GM12878 (cell line): ENCODE results near the gene MAN1B1. TPM values are rescaled to one million over a fixed set of nuclear protein-coding genes. Genes with fewer than 3 reads are reported as not detected.

Experiments used
- ATAC-seq: fragments of 200-7000 bp; cut with Tn5 transposase; 3 replicates; pipeline ENCODE4 v1.9.1; 2020; ENCODE audit warnings: mild to moderate bottlenecking, moderate library complexity
- BruUV-seq: library from RNA; stranded (reverse); fragments of 400-500 nt; replicated peaks from 2 replicates; lab custom pipeline; 2021; lab: Mats Ljungman, UMichigan
- CTCF ChIA-PET: fragments of 300-600 bp; sonication (Branson Sonifier 250); formaldehyde crosslinking; extraction: SDS; loops from one replicate; lab custom pipeline; 2021; ENCODE audit warnings: inconsistent platforms; lab: Yijun Ruan, JAX
- POLR2A ChIA-PET: fragments of 350-600 bp; formaldehyde crosslinking; extraction: SDS; loops from one replicate; lab custom pipeline; 2021; ENCODE audit warnings: inconsistent platforms; lab: Charles Lee
- RAD21 ChIA-PET: fragments of 300-600 bp; sonication (Branson Sonifier 250); formaldehyde crosslinking; loops from one replicate; lab custom pipeline; 2023; ENCODE audit warnings: antibody characterized with exemption; ENCODE audit not compliant: unreplicated experiment; lab: Charles Lee
- SMC1A ChIA-PET: fragments of 300-600 bp; sonication (Branson Sonifier 250); formaldehyde crosslinking; loops from one replicate; lab custom pipeline; 2023; ENCODE audit not compliant: unreplicated experiment, uncharacterized antibody; lab: Charles Lee
- DNase-seq: peaks from one replicate; pipeline ENCODE4 v3.0.0-alpha.2; 2011; ENCODE audit warnings: low read depth, low spot score
- FAIRE-seq: peaks from 3 replicates; lab custom pipeline; 2011; peaks lifted over from hg19 to GRCh38; lab: Jason Lieb, UNC
- H2AFZ ChIP-seq: 2 replicates; pipeline ENCODE4 v1.6.0; 2011; ENCODE audit warnings: low read depth, low read length, control low read depth; ENCODE audit not compliant: control insufficient read depth
- H3K27ac ChIP-seq: 2 replicates; pipeline ENCODE4 v1.5.1; 2011; ENCODE audit warnings: control low read depth; ENCODE audit not compliant: control insufficient read depth, insufficient read depth
- H3K27me3 ChIP-seq, 2 experiments: replicated peaks in 1 of 2; 2 replicates each; pipeline versions ENCODE4 v1.6.0 to v1.6.1; 2011; ENCODE audit warnings: low read length in 1 of 2; ENCODE audit not compliant: control insufficient read depth in 2 of 2, insufficient read depth in 2 of 2
- H3K36me3 ChIP-seq, 2 experiments: 2 replicates each; pipeline ENCODE4 v1.5.1; 2011; ENCODE audit warnings: low read length in 1 of 2; ENCODE audit not compliant: control insufficient read depth in 2 of 2, insufficient read depth in 2 of 2
- H3K4me1 ChIP-seq: 2 replicates; pipeline ENCODE4 v1.6.1; 2011; ENCODE audit warnings: mild to moderate bottlenecking, low read length, moderate library complexity, mixed read lengths; ENCODE audit not compliant: control insufficient read depth, insufficient read depth
- H3K4me2 ChIP-seq: 2 replicates; pipeline ENCODE4 v1.6.0; 2011; ENCODE audit warnings: control low read depth; ENCODE audit not compliant: control insufficient read depth, insufficient read depth
- H3K4me3 ChIP-seq: fragments of 200-600 bp; sonication (generic); 2 replicates; pipeline ENCODE4 v1.5.1; 2016
- H3K79me2 ChIP-seq: 2 replicates; pipeline ENCODE4 v1.6.0; 2011; ENCODE audit warnings: low read length; ENCODE audit not compliant: control insufficient read depth, insufficient read depth
- H3K9ac ChIP-seq: 2 replicates; pipeline ENCODE4 v1.8.0; 2011; ENCODE audit warnings: low read length, control low read depth, mixed read lengths; ENCODE audit not compliant: control insufficient read depth, insufficient read depth
- H3K9me3 ChIP-seq: replicated peaks from 3 replicates; pipeline ENCODE4 v1.5.1; 2011; ENCODE audit warnings: mild to moderate bottlenecking, low read length; ENCODE audit not compliant: control insufficient read depth, insufficient read depth
- H4K20me1 ChIP-seq: 2 replicates; pipeline ENCODE4 v1.6.0; 2011; ENCODE audit not compliant: control insufficient read depth, insufficient read depth
- CBX5 ChIP-seq: sonication (generic); IDR thresholded peaks from 2 replicates; pipeline ENCODE4 v1.6.1; 2016; ENCODE audit warnings: low read depth, moderate library complexity, mild to moderate bottlenecking, inconsistent platforms
- CHD2 ChIP-seq: IDR thresholded peaks from 2 replicates; pipeline ENCODE4 v1.6.1; 2011; ENCODE audit warnings: low read depth, low read length, improper control_type of control experiment, borderline replicate concordance
- NBN ChIP-seq: fragments of 450-650 bp; IDR thresholded peaks from 2 replicates; pipeline ENCODE4 v1.6.1; 2016
- STAT1 ChIP-seq: fragments of 450-650 bp; conservative IDR thresholded peaks from 2 replicates; pipeline ENCODE4 v1.6.1; 2014; ENCODE audit warnings: antibody characterized with exemption, mild to moderate bottlenecking
- WGBS: methylation state at CpG from one replicate; pipeline ENCODE4 v1.1.6; 2016; ENCODE audit warnings: low lambda C conversion rate; ENCODE audit not compliant: insufficient replicate concordance, insufficient coverage; ENCODE audit errors: missing lambda C conversion rate; 5-methylcytosine and 5-hydroxymethylcytosine counted together
- in situ Hi-C: fragments of 300-500 bp; cut with MboI; formaldehyde crosslinking; loops from 9 replicates; pipeline ENCODE4 v1.14.3; 2018; ENCODE audit warnings: mixed read lengths
- intact Hi-C: fragments of 100-400 bp; cut with micrococcal nuclease; formaldehyde crosslinking; loops from one replicate; pipeline ENCODE4 v1.14.2; 2022; ENCODE audit not compliant: unreplicated experiment
- polyA plus RNA-seq, 11 experiments: library from polyadenylated mRNA; depleted of rRNA in 4 of 11; unstranded in 6 of 11; stranded (reverse) in 5 of 11; fragments of >200 nt; fragmentation: Nextera tagmentation in 4 of 11; fragmentation: Illumina TruSeq in 1 of 11; extraction: Ambion mirVana in 4 of 11; extraction: Trizol in 1 of 11; gene quantifications; 1 replicate in 1 of 11; 2 replicates in 10 of 11; pipeline versions ENCODE4 v1.2.1 to v1.2.3, GENCODE V29; 2011 to 2016; ENCODE audit warnings: inconsistent platforms in 2 of 11, missing spikeins in 2 of 11, low read depth in 1 of 11
- total RNA-seq, 4 experiments: library from RNA; depleted of rRNA in 3 of 4; stranded (reverse); fragments of >200 nt in 3 of 4; fragmentation: Illumina TruSeq in 1 of 4; extraction: Trizol in 1 of 4; gene quantifications; 2 replicates each; pipeline versions ENCODE4 v1.2.1 to v1.2.3, GENCODE V29; 2013 to 2021
- TF ChIP-seq, protein P1 (sequence below): IDR thresholded peaks from 2 replicates; pipeline ENCODE4 v1.6.1; 2012; ENCODE audit warnings: low read depth, low read length, improper control_type of control experiment

Gene MAN1B1
- total and polyA plus RNA-seq, 10 of the 15 experiments (the other 5 are each of a cell fraction or from before 2014, with no cell fraction given) = 0.71 to 34.1 (median 22.7) TPM

DNA sequence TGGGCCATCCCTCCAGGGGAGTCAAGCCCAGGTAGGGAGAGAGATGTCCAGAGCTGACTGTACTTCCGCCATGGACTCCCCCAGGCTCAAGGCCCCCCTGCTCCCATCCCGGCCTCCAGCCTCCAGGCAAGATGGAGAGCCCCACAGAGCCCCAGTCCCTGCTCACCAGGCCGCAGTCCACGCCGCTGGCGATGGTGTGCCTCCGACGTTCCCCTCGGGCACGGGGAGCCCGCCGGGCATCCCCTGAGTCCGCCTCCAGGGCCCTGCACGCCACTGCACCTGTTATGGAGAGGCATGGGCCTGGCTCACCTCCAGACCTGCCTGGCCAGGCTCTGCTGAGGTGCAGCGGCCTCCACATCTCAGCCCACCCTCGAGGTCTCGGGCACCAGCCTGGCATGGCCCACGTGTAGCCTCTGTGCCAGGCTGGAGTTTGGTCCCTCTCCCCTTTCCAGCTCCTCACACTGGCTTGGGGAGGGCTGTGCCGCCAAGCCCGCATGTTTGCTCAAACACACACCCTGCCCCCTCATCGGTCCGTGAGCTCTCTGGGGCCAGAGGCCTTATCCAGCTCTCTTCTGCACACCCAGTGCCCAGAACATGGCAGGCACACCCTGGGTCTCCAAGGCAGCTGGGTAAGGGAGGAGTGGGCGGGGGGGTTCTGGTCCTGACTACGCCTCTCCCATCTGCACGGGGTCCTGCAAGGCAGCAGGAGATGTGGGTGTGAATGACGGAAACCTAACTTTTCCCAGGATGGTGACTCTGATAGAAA is 20.5 kb upstream of the MAN1B1 start:
- POLR2A ChIA-PET = interaction anchor here (1.3 to 2.5 kb wide), 2 partner anchors 22 to 84 kb away, joined by 7 to 13 read pairs; no protein-coding TSS in a partner anchor
- FAIRE-seq (no peak), ATAC-seq (no peak), DNase-seq (no peak)
- SMC1A ChIA-PET = interaction anchor here (1.5 to 7.2 kb wide), 4 partner anchors 20 to 118 kb away, joined by 5 to 30 read pairs (median 10); partner anchors contain the start of gene MAN1B1
- BruUV-seq = no TSS peak
- Histone ChIP-seq H3K27ac (no peak overlapping the region), H3K4me3 (no peak overlapping the region), H3K79me2 (peaks cover 7% of the 10 kb centered on the region), H3K36me3 (no peaks in the 10 kb centered on the region; a peak in 2 of 4 replicates), H3K9me3 (no peaks in the 10 kb centered on the region), H3K27me3 (no peaks in the 10 kb centered on the region), H3K9ac (no peak overlapping the region), H4K20me1 (no peaks in the 10 kb centered on the region), H3K4me2 (no peak overlapping the region), H3K4me1 (peaks cover 24% of the 10 kb centered on the region), H2AFZ (no peak overlapping the region)
- TF ChIP-seq, protein P1, sequence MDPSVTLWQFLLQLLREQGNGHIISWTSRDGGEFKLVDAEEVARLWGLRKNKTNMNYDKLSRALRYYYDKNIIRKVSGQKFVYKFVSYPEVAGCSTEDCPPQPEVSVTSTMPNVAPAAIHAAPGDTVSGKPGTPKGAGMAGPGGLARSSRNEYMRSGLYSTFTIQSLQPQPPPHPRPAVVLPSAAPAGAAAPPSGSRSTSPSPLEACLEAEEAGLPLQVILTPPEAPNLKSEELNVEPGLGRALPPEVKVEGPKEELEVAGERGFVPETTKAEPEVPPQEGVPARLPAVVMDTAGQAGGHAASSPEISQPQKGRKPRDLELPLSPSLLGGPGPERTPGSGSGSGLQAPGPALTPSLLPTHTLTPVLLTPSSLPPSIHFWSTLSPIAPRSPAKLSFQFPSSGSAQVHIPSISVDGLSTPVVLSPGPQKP = no peak
- no peak for TF ChIP-seq CHD2
- no peak for TF ChIP-seq NBN
- no peak for TF ChIP-seq STAT1
- no peak for TF ChIP-seq CBX5
- in situ Hi-C loops = no loop called here
- CTCF ChIA-PET = interaction anchor here (0.6 to 7.9 kb wide), 17 partner anchors 9 to 324 kb away, joined by 3 to 81 read pairs (median 5); partner anchors contain the start of genes AJM1, MAN1B1 and NPDC1
- intact Hi-C loops = loop anchor here (5.0 kb wide), 1 partner anchor 51 kb away; no protein-coding TSS in a partner anchor
- 79% methylated on average over 26 of the region's 26 CpGs for WGBS
- RAD21 ChIA-PET = interaction anchor here (2.2 to 2.9 kb wide), 2 partner anchors 21 to 37 kb away, joined by 15 to 19 read pairs; partner anchors contain the start of gene MAN1B1
